Lung (tissue), 12 donors: ENCODE data around the gene LYSMD4. TPM values are rescaled to one million over a fixed set of nuclear protein-coding genes. Genes with fewer than 3 reads are reported as not detected.

Experiments
- ATAC-seq: fragments of 200-7000 bp; cut with Tn5 transposase; one replicate; pipeline ENCODE4 v1.9.1; 2020; ENCODE audit warnings: moderate number of reproducible peaks; ENCODE audit not compliant: insufficient read depth, low FRiP score
- DNase-seq, 3 donors: peaks; one replicate each; pipeline ENCODE4 v3.0.0-alpha.2; 2013 to 2017
- H3K27ac ChIP-seq, 2 donors: one replicate each; pipeline ENCODE4 v1.5.1; 2013; ENCODE audit warnings: mild to moderate bottlenecking in 2 of 2, moderate library complexity in 2 of 2, control low read depth in 1 of 2, inconsistent platforms in 1 of 2, low read depth in 1 of 2, low read length in 1 of 2
- H3K27me3 ChIP-seq, 3 donors: one replicate each; pipeline ENCODE4 v1.5.1; 2013; ENCODE audit warnings: low read length in 2 of 3; ENCODE audit not compliant: control insufficient read depth in 3 of 3, insufficient read depth in 3 of 3
- H3K36me3 ChIP-seq, 4 donors: one replicate each; pipeline ENCODE4 v1.5.1; 2013; ENCODE audit warnings: low read length in 4 of 4, mild to moderate bottlenecking in 1 of 4, moderate library complexity in 1 of 4; ENCODE audit not compliant: control insufficient read depth in 4 of 4, insufficient read depth in 4 of 4
- H3K4me1 ChIP-seq, 5 donors: one replicate each; pipeline ENCODE4 v1.5.1; 2013; ENCODE audit warnings: low read length in 5 of 5, mild to moderate bottlenecking in 2 of 5, moderate library complexity in 1 of 5; ENCODE audit not compliant: control insufficient read depth in 5 of 5, insufficient read depth in 5 of 5
- H3K4me3 ChIP-seq: one replicate; pipeline ENCODE4 v1.5.1; 2013; ENCODE audit warnings: mild to moderate bottlenecking, control low read depth, moderate library complexity
- H3K9ac ChIP-seq, 2 donors: one replicate each; pipeline ENCODE4 v1.5.1; 2013; ENCODE audit warnings: low read length in 2 of 2, control low read depth in 1 of 2; ENCODE audit not compliant: insufficient read depth in 1 of 2
- H3K9me3 ChIP-seq, 4 donors: one replicate each; pipeline ENCODE4 v1.5.1; 2013; ENCODE audit warnings: low read length in 3 of 4, mild to moderate bottlenecking in 1 of 4, moderate library complexity in 1 of 4; ENCODE audit not compliant: control insufficient read depth in 4 of 4, insufficient read depth in 3 of 4
- WGBS, 2 donors: extraction: QIAGEN DNeasy Blood & Tissue Kit; methylation state at CpG; one replicate each; pipeline ENCODE4 v1.1.7; 2013; 5-methylcytosine and 5-hydroxymethylcytosine counted together
- polyA plus RNA-seq, 2 donors: library from polyadenylated mRNA; stranded (reverse); fragments of 200-250 nt; gene quantifications; one replicate each; pipeline ENCODE4 v1.2.1, GENCODE V29; 2013
- total RNA-seq, 2 donors: library from RNA; depleted of rRNA in 1 of 2; stranded (reverse); fragments of >200 nt in 1 of 2; gene quantifications; one replicate each; pipeline ENCODE4 v1.2.1, GENCODE V29; 2014 to 2021
- TF ChIP-seq, protein P1 (sequence below): IDR thresholded peaks from 2 replicates; pipeline ENCODE4 v1.5.1; 2012; ENCODE audit warnings: mild to moderate bottlenecking; ENCODE audit errors: control extremely low read depth, extremely low read depth
- donor health status: control.
- donor health status: control.
- donor health status: Bipolar disorder and iron deficiency.
- donor health status: healthy.
- donor health status: DM: yes; HTN: yes; CAD: no.

Gene LYSMD4
- total and polyA plus RNA-seq, 4 donors: 3.7 to 12.4 (median 9.5) TPM

DNA sequence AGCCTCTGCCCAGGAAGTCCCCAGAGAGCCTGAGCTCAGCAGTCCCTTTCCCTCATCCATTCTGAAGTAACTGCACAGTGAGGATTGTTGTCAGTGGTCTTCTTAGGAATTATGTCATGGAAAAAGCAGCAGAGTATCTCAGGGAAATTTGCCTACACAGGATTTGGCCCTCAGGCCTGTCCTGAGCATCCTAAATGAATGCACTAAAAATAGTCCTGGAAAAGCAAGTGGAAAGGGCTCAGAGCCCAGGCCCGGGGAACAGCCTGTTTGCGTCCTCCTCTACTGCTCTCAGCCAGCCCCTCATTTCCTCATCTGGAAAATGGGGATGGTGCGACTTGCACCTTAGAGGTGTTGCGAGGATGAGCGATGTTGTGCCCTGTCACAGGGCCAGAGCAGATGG is 21.6 kb downstream of the LYSMD4 start:
- ATAC-seq: no peak
- H3K27me3 ChIP-seq: no peaks in the 10 kb centered on the region
- WGBS, 2 donors: 78 to 83% methylated on average over 5 of the region's 5 CpGs
- H3K4me3 ChIP-seq: no peak overlapping the region
- TF ChIP-seq, protein P1, sequence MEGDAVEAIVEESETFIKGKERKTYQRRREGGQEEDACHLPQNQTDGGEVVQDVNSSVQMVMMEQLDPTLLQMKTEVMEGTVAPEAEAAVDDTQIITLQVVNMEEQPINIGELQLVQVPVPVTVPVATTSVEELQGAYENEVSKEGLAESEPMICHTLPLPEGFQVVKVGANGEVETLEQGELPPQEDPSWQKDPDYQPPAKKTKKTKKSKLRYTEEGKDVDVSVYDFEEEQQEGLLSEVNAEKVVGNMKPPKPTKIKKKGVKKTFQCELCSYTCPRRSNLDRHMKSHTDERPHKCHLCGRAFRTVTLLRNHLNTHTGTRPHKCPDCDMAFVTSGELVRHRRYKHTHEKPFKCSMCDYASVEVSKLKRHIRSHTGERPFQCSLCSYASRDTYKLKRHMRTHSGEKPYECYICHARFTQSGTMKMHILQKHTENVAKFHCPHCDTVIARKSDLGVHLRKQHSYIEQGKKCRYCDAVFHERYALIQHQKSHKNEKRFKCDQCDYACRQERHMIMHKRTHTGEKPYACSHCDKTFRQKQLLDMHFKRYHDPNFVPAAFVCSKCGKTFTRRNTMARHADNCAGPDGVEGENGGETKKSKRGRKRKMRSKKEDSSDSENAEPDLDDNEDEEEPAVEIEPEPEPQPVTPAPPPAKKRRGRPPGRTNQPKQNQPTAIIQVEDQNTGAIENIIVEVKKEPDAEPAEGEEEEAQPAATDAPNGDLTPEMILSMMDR: no peak
- peaks cover 11 to 31% (median 17%) of the 10 kb centered on the region in 5 donors for H3K4me1 ChIP-seq
- peaks cover 13 to 37% (median 24%) of the 10 kb centered on the region in 4 donors for H3K36me3 ChIP-seq
- H3K9ac ChIP-seq: no peak overlapping the region
- H3K9me3 ChIP-seq: no peaks in the 10 kb centered on the region
- DNase-seq: no peak
- peak overlapping the region; percentile 41 to 84 for H3K27ac ChIP-seq

DNA sequence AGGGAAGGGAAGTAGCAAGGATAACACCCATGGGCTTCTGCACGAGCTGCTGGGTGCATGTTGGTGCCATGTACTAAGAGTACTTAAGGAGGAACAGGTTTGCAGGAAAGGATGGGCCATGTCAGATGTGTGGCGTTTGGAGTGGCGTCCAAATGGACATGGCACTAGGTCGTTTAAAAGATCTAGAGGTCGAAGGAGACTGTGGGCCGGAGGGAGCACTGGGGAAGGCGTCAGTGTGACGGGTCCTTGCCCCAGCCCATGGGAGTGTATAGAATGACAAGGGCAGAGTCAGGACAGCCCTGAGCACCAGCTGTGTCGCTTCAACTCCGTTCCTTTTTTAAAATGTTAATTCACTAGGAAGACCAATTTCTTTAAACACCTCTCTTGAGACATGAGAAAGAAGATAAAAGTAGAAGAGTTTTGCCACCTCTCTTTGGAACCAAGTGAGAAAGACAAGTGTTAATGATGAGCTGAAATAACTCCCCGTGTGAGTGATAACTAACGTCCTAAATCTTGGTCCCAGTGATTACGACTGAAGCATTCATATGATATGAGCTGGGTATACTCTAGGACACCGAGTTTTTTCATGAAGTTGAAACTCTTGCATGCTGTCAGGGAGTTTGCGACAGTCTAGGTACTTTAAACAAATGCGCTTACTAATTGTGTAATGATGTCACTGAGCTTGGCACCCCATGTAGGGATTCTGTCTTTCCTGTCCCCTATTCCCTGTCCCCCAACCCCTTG is 23.8 kb downstream of the LYSMD4 start:
- H3K4me1 ChIP-seq: peaks cover 8 to 28% (median 13%) of the 10 kb centered on the region in 5 donors
- H3K27ac ChIP-seq: peak overlapping the region; percentile 83 to 84
- 84% methylated on average over 16 of the region's 16 CpGs for WGBS, 2 donors
- TF ChIP-seq, protein P1: no peak
- ATAC-seq: no peak
- no peaks in the 10 kb centered on the region for H3K27me3 ChIP-seq
- H3K9me3 ChIP-seq: no peaks in the 10 kb centered on the region
- H3K4me3 ChIP-seq: no peak overlapping the region
- peak in 1 of 3 donors; percentile 36 for DNase-seq
- H3K9ac ChIP-seq: no peak overlapping the region
- peaks cover 12 to 33% (median 20%) of the 10 kb centered on the region in 4 donors for H3K36me3 ChIP-seq

DNA sequence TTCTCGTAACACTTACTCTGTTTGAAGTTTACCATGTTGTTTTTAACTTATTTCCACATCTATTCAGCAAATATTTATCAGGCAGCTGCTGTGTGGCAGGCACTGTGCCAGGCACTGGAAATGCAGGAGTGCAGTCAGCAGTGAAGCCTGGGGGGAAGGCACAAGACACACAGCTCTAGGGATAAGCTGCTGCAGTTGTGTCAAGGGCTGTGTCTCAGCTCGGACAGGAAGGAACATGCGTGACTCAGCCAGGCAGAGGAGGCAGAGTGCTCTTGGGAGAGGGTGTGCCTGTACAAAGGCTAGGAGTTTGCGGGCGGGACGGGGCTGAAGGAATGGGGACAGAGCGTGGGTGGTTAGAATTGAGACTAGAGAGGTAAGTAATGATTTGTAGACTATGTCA is 24.7 kb downstream of the LYSMD4 start:
- peaks cover 8 to 35% (median 15%) of the 10 kb centered on the region in 5 donors for H3K4me1 ChIP-seq
- WGBS, 2 donors: 33 to 66% methylated on average over 7 of the region's 7 CpGs
- H3K4me3 ChIP-seq: no peak overlapping the region
- peak; percentile 93 for ATAC-seq
- TF ChIP-seq, protein P1: no peak
- H3K36me3 ChIP-seq: peaks cover 10 to 33% (median 20%) of the 10 kb centered on the region in 4 donors
- no peaks in the 10 kb centered on the region for H3K27me3 ChIP-seq
- H3K27ac ChIP-seq: peak overlapping the region; percentile 57 to 84
- H3K9ac ChIP-seq: no peak overlapping the region
- no peaks in the 10 kb centered on the region for H3K9me3 ChIP-seq
- peak; percentile 86 to 93 (median 92) for DNase-seq
